Measurements from ENCODE around the gene COL4A2. TPM values are rescaled to one million over a fixed set of nuclear protein-coding genes. Genes with fewer than 3 reads are reported as not detected.
"Not testable (repeated sequence)": the region's sequence is repeated elsewhere in the genome, so short reads cannot be mapped to it uniquely, and the experiment has no call there.

Gene COL4A2
- polyA plus RNA-seq, 1 experiment: 208 TPM

- Histone ChIP-seq H3K4me3 (ENCODE audit: low read depth, low read length) (no peak overlapping the region), H3K9me3 (ENCODE audit: control insufficient read depth, insufficient read depth, low read length) (peaks cover 3% of the 10 kb centered on the region; the same call in 1 of the 2 replicates), H3K27me3 (ENCODE audit: control insufficient read depth, insufficient read depth, low read length) (no peaks in the 10 kb centered on the region), H3K27ac (ENCODE audit: low read depth, low read length) (no peak overlapping the region)
- no peak for DNase-seq (ENCODE audit: low read depth, low spot score)
- no peak for TF ChIP-seq CTCF (IDR thresholded peaks at IDR 0.05; ENCODE audit: low read depth, low read length)
- CTCF ChIA-PET: no interaction called here
- POLR2A ChIA-PET: no interaction called here
Observed at GRCh38 chr13:110495376-110495775, 188.3 kb downstream of the COL4A2 start.

- Histone ChIP-seq H3K9me3 (ENCODE audit: control insufficient read depth, insufficient read depth, low read length) (peaks cover 3% of the 10 kb centered on the region; the same call in 1 of the 2 replicates), H3K4me3 (ENCODE audit: low read depth, low read length) (no peak overlapping the region), H3K27ac (ENCODE audit: low read depth, low read length) (no peak overlapping the region), H3K27me3 (ENCODE audit: control insufficient read depth, insufficient read depth, low read length) (no peaks in the 10 kb centered on the region)
- no peak for TF ChIP-seq CTCF (IDR thresholded peaks at IDR 0.05; ENCODE audit: low read depth, low read length)
- CTCF ChIA-PET: interaction anchor here (0.6 kb wide), 1 partner anchor 8 kb away, joined by 4 read pairs; no protein-coding TSS in a partner anchor
- POLR2A ChIA-PET: no interaction called here
- no peak for DNase-seq (ENCODE audit: low read depth, low spot score)
Observed at GRCh38 chr13:110495881-110496280, 188.8 kb downstream of the COL4A2 start.

- Histone ChIP-seq H3K4me3 (ENCODE audit: low read depth, low read length) (no peak overlapping the region), H3K27me3 (ENCODE audit: control insufficient read depth, insufficient read depth, low read length) (no peaks in the 10 kb centered on the region), H3K9me3 (ENCODE audit: control insufficient read depth, insufficient read depth, low read length) (peaks cover 3% of the 10 kb centered on the region; the same call in 1 of the 2 replicates), H3K27ac (ENCODE audit: low read depth, low read length) (no peak overlapping the region)
- TF ChIP-seq CTCF (IDR thresholded peaks at IDR 0.05; ENCODE audit: low read depth, low read length): no peak
- CTCF ChIA-PET: interaction anchor here (0.6 kb wide), 1 partner anchor 9 kb away, joined by 4 read pairs; no protein-coding TSS in a partner anchor
- POLR2A ChIA-PET: no interaction called here
- DNase-seq (ENCODE audit: low read depth, low spot score): no peak
Observed at GRCh38 chr13:110496281-110496680, 189.2 kb downstream of the COL4A2 start.

GRCh38 chr13:110497003-110497402 lies 189.9 kb downstream of the COL4A2 start:
- ChIA-PET CTCF (no interaction called here), POLR2A (no interaction called here)
- H3K9me3 ChIP-seq (ENCODE audit: control insufficient read depth, insufficient read depth, low read length): peaks cover 3% of the 10 kb centered on the region; the same call in 1 of the 2 replicates
- no peak for TF ChIP-seq CTCF (IDR thresholded peaks at IDR 0.05; ENCODE audit: low read depth, low read length)
- H3K4me3 ChIP-seq (ENCODE audit: low read depth, low read length): no peak overlapping the region
- no peak for DNase-seq (ENCODE audit: low read depth, low spot score)
- no peaks in the 10 kb centered on the region for H3K27me3 ChIP-seq (ENCODE audit: control insufficient read depth, insufficient read depth, low read length)
- no peak overlapping the region for H3K27ac ChIP-seq (ENCODE audit: low read depth, low read length)

- CTCF ChIA-PET: not testable (repeated sequence)
Observed at GRCh38 chr13:110497896-110498295, 190.8 kb downstream of the COL4A2 start.

GRCh38 chr13:110498327-110498726 lies 191.2 kb downstream of the COL4A2 start:
- Histone ChIP-seq H3K9me3 (ENCODE audit: control insufficient read depth, insufficient read depth, low read length) (peaks cover 3% of the 10 kb centered on the region; the same call in 1 of the 2 replicates), H3K27ac (ENCODE audit: low read depth, low read length) (no peak overlapping the region), H3K4me3 (ENCODE audit: low read depth, low read length) (no peak overlapping the region), H3K27me3 (ENCODE audit: control insufficient read depth, insufficient read depth, low read length) (no peaks in the 10 kb centered on the region)
- DNase-seq (ENCODE audit: low read depth, low spot score): no peak
- POLR2A ChIA-PET: no interaction called here
- CTCF ChIA-PET: no interaction called here
- no peak for TF ChIP-seq CTCF (IDR thresholded peaks at IDR 0.05; ENCODE audit: low read depth, low read length)

More at GRCh38 chr13:110497896-110498295, 190.8 kb downstream of the COL4A2 start:
- H3K27ac ChIP-seq (ENCODE audit: low read depth, low read length); H3K4me3 ChIP-seq (ENCODE audit: low read depth, low read length); H3K27me3 ChIP-seq (ENCODE audit: control insufficient read depth, insufficient read depth, low read length); POLR2A ChIA-PET; H3K9me3 ChIP-seq (ENCODE audit: control insufficient read depth, insufficient read depth, low read length); DNase-seq (ENCODE audit: low read depth, low spot score): not testable (repeated sequence)
